Activated CD8-positive, alpha-beta memory T cell treated with anti-CD3 and anti-CD28 coated beads for 48 hours (primary cell): Measurements from ENCODE around the gene ESR2.
"Not testable (repeated sequence)": the region's sequence is repeated elsewhere in the genome, so short reads cannot be mapped to it uniquely, and the experiment has no call there.

Source experiments
- DNase-seq, 3 experiments: peaks; one replicate each; pipeline ENCODE4 v3.0.0-alpha.2; 2020; ENCODE audit warnings: low read depth in 2 of 3, low spot score in 2 of 3

The ESR2 gene

GRCh38 chr14:64158608-64159007 is 135.6 kb downstream of the ESR2 start:
- no peak for DNase-seq

DNA sequence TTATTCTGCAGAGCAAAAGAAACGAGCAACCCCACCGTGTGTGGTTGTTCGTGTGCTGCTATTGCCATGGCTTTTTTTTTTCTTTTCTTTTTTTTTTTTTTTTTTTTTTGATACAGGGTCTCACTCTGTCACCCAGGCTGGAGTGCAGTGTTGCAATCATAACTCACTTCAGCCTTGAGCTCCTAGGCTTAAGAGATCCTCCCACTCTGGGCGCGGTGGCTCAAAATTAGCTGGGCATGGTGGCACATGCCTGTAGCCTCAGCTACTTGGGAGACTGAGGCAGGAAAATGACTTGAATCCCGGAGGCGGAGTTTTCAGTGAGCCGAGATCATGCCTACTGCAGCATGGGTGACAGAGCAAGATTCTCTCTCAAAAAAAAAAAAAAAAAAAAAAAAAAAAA is 144.2 kb downstream of the ESR2 start:
- DNase-seq, result no peak

DNA sequence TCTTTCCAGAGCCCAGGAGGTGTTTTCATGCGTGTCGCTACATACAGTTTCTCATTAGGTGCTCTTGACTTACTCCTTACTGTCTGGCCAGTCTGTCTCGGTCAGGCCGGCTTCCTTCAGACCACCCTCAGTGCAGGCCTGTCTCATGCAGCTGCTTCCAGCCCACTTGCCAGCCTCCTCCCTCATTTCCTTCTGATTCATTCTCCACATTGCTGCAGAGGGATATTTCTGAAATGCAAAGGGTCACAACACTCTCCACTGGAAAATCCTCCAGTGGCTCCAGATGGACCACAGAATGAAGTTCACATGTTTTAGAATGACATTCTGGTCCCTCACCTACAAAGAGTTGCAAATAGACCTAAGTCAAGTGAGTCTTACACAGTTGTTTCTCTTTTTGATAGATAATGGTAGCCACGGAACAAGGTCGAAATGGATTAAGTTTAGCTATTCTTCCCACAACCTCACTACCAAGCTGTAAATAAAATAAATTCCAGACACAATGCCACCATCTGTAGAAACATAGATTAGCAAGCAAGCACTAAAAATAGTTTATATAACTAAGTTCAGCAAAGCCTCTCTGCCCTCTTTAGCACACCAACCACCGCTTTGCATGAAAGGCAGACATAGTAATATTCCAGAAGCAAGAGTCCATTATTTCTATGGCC is 146.9 kb downstream of the ESR2 start:
- DNase-seq, result no peak

- no peak for DNase-seq
Observed at GRCh38 chr14:64137657-64138290, 156.4 kb downstream of the ESR2 start.

DNA sequence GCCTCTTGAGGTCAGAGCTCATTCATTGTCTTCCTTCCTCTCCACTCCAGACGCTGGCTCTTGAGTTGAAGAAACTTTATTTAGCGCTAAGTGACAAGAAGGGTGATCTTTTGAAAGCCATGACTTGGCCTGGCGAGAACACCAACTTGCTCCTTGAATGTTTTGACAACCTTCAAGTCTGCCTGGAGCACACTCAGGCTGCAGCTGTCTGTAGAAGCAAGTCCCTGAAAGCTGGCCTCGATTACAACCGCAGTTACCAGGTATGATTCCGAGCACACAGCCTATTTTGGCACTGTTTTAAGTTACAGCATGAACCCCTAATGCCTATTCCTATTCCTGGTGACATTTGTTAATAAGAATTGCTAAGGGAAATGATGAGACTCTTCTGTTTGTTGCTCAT is 167.6 kb downstream of the ESR2 start:
- DNase-seq, result no peak

DNA sequence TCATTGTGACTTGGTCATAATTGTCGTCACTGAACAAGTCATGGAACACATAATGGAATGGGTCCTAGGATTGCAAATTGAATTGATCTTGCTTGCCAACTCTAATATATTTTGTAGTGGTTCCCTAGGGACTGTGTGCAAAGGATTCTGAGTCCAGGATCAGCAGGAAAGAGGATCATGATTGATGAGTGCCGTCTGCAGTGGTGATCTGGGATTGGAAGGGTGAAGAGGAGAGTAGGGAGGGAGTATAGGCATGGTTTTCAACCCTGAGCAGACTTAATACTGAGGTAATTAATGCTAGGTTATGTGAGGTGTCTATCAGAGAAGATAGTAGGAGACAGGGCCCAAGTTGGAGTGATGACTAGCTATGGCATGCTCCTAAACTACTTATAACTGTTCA is 168.9 kb downstream of the ESR2 start:
- no peak for DNase-seq

GRCh38 chr14:64123241-64123822 is 170.8 kb downstream of the ESR2 start:
- DNase-seq, result no peak

DNA sequence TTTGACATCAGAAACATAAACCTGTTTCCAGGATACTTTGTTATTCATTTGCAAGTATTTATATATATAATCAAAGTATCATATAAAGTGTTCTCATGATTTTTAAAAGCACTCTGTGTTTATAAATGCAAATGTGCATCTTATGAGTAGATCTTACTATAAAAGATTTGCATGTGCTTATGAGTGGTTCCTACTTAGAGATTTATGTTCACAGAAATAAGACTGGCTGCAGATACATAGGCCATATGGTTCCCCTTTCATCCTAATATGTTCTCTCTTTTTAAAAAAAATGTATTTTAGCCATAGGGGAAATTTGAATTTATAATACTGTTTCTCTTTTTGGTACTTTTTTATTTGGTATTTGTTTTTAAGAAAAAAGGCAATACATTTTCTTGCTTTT is 174.2 kb downstream of the ESR2 start:
- no peak for DNase-seq

DNA sequence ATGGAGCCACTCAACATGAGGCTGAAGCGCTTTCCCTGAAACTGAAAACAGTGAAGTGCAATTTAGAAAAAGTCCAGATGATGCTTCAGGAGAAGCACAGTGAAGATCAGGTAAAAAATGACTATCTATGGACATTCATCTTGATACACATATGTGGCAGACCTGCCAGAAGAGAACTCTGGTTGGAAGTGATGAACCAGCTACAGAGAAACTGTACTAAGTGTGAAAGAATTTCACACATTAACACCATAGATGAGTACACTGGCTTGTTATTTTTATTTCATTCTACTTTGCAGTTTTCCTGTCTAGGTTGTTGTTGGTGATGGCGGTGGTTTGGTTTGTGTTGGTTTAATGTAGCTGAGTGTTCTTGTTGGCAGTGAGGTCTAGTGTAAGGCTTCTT is 174.7 kb downstream of the ESR2 start:
- DNase-seq, result no peak

DNA sequence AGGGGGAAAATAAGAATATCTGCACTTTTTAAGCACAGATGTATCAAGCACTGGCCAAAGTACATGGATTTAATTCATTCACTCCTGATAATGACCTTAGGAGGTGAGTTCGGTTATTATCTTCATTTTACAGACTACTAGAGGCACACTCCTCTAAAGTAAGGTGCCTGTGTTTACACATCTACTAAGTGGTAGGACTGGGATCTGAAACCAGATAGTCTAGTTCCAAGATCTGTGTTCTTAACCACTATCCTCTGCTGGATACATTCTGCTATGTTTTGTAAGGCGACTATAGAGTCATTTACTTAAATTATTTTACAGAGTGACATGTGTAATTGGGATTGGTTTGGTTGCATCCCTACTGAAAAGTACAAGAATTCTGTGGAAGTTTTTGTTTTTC is 175.3 kb downstream of the ESR2 start:
- DNase-seq, result no peak

DNA sequence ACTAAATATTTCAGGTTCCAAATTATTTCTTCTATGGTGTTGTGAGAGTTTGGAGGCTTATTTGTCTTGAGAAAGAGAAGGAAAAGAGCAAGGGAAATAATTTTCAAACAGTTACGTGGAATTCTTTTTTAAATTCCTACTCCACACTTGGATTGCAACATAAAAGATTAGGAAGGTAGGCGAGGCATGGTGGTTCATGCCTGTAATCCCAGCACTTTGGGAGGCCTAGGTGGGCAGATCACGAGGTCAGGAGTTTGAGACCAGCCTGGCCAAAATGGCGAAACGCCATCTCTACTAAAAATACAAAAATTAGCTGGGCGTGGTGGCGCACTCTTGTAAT is 175.8 kb downstream of the ESR2 start:
- not testable (repeated sequence) for DNase-seq

GRCh38 chr14:64117671-64118402 is 176.3 kb downstream of the ESR2 start:
- DNase-seq, result no peak

GRCh38 chr14:64115401-64115800 is 178.8 kb downstream of the ESR2 start:
- no peak for DNase-seq

DNA sequence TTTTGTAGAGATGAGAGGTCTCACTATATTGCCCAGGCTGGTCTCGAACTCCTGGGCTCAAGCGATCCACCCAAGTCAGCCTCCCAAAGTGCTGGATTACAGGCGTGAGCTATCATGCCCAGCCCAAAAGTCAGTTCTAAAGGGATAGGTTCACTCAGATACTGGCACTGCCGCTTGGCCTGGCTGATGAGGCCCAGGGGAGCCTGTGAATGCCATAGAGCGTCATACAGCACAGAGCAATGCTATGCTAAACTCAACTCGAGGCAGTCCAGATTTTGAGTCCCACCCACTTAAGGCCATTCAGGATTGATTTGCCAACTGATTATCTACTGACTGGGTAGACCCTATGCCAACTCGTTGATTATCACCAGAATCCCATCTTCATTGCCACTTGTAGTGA is 179.4 kb downstream of the ESR2 start:
- DNase-seq, result no peak

DNA sequence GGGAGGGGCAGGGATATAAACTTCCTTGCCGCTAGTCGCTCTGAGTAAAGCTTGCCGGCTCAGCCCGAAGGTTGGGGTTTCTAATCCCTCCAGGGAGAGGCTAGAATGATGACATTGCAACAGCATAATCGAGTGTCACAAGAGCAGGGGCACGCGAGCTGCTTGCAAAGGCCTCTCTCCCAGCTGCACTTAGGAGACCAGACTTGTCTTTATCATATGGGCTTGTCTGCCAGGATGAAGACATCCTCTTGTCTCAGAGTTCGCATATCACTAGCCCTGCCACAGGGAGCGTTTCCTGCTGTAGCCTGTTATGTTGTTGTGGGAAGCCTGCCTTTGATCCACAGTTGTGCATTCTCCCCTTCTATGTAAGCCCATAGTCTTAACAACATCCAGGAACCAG is 180.0 kb downstream of the ESR2 start:
- no peak for DNase-seq

- no peak for DNase-seq
Observed at GRCh38 chr14:64112867-64113678, 181.1 kb downstream of the ESR2 start.

DNA sequence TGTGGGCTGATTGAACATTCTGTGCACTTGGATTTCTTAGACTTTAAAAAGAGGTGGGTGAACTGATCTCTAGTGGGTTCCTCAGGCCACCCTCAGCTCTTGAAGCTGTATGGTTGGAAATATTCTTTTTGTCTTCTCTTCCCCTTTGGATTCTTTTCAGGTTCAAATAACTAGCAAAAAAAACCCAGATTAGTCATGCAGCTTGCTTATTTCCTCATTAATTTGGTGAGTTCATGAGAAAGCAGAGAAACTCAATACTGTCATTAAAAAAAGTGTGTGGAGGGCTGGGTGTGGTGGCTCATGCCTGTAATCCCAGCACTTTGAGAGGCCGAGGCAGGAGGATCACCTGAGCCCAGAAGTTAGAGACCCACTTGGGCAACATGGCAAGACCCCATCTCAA is 183.4 kb downstream of the ESR2 start:
- no peak for DNase-seq

DNA sequence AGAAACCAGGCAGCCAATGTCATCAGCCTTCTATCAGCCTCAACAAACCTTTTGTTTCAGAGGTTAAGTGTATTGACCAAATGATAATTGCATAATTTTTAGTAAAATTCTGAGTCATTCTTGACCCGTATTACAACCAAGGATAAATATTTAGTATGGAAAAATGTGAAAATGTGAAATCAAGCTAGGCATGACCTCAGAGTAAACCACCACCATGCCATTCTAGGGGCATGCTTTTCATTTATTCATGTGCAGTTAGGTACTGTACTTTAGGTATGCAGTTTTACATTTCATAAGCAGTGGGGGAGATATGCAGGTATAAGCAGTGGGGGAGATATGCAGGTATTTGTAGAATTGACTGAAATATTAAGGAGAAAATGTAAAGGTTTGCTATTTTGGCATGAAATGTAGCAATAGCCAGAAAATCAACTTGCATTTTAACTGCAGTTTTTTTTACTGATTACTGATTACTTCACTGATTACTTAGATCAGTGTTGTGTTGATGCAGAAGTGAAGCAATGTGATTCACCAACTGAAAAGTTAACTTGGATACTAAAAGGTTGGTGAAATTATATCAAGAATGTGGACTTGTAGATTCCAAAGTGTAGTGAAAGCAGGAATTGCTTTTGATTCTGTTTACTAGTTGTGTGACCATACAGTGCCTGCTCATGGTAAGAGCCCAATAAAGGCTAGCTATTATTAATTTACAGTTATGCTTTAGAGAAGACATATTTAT is 184.2 kb downstream of the ESR2 start:
- no peak for DNase-seq

DNA sequence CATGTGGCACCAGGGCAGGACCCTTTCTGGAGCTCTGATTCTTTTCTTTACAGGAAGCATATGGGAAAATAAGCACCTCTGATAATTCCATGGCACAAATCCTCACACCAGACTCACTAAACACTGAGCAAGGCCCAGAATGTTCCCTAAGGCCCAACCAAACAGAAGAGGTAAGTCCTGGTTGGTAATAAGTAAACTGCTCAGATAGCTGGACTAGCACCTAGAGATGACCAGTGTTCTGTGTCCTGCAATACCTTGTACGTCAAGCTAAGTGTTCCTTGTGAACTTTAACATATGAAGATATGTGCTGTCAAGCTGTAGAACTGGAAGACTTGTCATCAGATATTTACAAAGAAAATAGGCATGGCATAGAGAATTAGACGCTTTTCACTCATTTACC is 186.7 kb downstream of the ESR2 start:
- no peak for DNase-seq

- no peak for DNase-seq
Observed at GRCh38 chr14:64098120-64098519, 196.1 kb downstream of the ESR2 start.

DNA sequence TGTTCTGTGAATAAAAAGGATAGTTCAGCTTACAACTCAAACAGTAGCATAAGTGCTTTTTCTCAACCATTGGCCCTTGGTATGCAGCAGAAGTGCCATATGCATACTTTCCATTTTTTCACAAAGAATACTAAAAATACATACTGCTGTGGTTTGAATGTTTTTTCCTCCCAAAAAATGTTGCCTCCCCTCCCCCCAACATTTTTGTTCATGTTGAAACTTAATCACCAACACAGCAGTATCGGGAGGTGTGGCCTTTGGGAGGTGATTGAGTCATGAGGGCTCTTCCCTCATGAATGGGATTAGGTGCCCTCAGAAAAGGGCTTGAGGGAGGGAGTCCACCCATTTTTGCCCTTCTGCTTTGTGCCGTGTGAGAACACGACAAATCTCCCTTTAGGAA is 198.6 kb downstream of the ESR2 start:
- DNase-seq, result no peak
